Measurements from ENCODE around the gene VPS54.

Gene VPS54

GRCh38 chr2:63855418-63856302 is 163.6 kb downstream of the VPS54 start:
- in situ Hi-C loops (cut with MboI; ENCODE audit: low sequenced_read_pairs, unreplicated experiment): loop anchor here (10.0 kb wide), 1 partner anchor 161 kb away; no protein-coding TSS in a partner anchor

GRCh38 chr2:63853527-63854310 is 165.5 kb downstream of the VPS54 start:
- in situ Hi-C loops (cut with MboI; ENCODE audit: low sequenced_read_pairs, unreplicated experiment): loop anchor here (10.0 kb wide), 1 partner anchor 159 kb away; no protein-coding TSS in a partner anchor
- no peak for DNase-seq (ENCODE audit: low spot score)
- TF ChIP-seq CTCF (IDR thresholded peaks at IDR 0.05; ENCODE audit: borderline replicate concordance, control extremely low read depth, extremely low read depth, insufficient read depth, missing control alignments): no peak

More at GRCh38 chr2:63855418-63856302, 163.6 kb downstream of the VPS54 start:
- no peak for DNase-seq (ENCODE audit: low spot score)
- no peak for TF ChIP-seq CTCF (IDR thresholded peaks at IDR 0.05; ENCODE audit: borderline replicate concordance, control extremely low read depth, extremely low read depth, insufficient read depth, missing control alignments)

- in situ Hi-C loops (cut with MboI; ENCODE audit: low sequenced_read_pairs, unreplicated experiment): loop anchor here (10.0 kb wide), 1 partner anchor 157 kb away; no protein-coding TSS in a partner anchor
- no peak for TF ChIP-seq CTCF (IDR thresholded peaks at IDR 0.05; ENCODE audit: borderline replicate concordance, control extremely low read depth, extremely low read depth, insufficient read depth, missing control alignments)
- DNase-seq (ENCODE audit: low spot score): no peak
These were observed 167.4 kb downstream of the VPS54 start for GRCh38 chr2:63851691-63852311.

- no peak for TF ChIP-seq CTCF (IDR thresholded peaks at IDR 0.05; ENCODE audit: borderline replicate concordance, control extremely low read depth, extremely low read depth, insufficient read depth, missing control alignments)
- DNase-seq (ENCODE audit: low spot score): no peak
- in situ Hi-C loops (cut with MboI; ENCODE audit: low sequenced_read_pairs, unreplicated experiment): loop anchor here (10.0 kb wide), 1 partner anchor 156 kb away; no protein-coding TSS in a partner anchor
These were observed 168.6 kb downstream of the VPS54 start for GRCh38 chr2:63850649-63851048.

- DNase-seq (ENCODE audit: low spot score): no peak
- in situ Hi-C loops (cut with MboI; ENCODE audit: low sequenced_read_pairs, unreplicated experiment): loop anchor here (10.0 kb wide), 1 partner anchor 155 kb away; no protein-coding TSS in a partner anchor
- no peak for TF ChIP-seq CTCF (IDR thresholded peaks at IDR 0.05; ENCODE audit: borderline replicate concordance, control extremely low read depth, extremely low read depth, insufficient read depth, missing control alignments)
These were observed 169.0 kb downstream of the VPS54 start for GRCh38 chr2:63850204-63850571.
